ENCODE measurements around the gene FANCM. TPM values are rescaled to one million over a fixed set of nuclear protein-coding genes. Genes with fewer than 3 reads are reported as not detected.
"Not testable (repeated sequence)": the region's sequence is repeated elsewhere in the genome, so short reads cannot be mapped to it uniquely, and the experiment has no call there.

Gene FANCM
- polyA plus RNA-seq (2013, experiment 1 of 2; ENCODE audit: insufficient read length) = 3.5 TPM
- 5.3 TPM for polyA plus RNA-seq (2013, experiment 2 of 2; ENCODE audit: insufficient read length)

- DNase-seq = peak; percentile 98
These were observed at the start of gene FANCM for GRCh38 chr14:45135659-45136395. FANCM (plus strand) TSS chr14:45135930; CDS start chr14:45136032, 102 bp downstream.

GRCh38 chr14:45089813-45090212 is 45.9 kb upstream of the FANCM start:
- no peak for DNase-seq

DNA sequence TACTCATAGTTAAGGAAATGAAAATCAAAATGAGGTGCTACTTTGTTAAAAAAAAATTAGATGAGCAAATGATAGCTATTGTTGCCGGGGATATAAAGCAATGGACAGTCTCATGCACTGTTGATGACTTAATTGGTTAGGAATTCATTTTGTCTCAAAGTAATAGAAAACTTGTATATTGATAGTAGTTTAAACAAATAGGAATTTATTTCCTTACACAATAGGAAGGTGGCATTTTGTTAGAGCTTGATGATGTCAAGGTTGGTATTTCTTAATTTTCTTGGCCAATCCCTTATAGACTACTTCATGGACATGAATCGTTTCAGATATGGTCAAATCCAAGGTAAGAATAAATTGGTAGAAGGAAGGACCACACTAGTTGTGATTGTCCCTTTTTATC is 44.0 kb upstream of the FANCM start:
- peak; percentile 22 for DNase-seq

DNA sequence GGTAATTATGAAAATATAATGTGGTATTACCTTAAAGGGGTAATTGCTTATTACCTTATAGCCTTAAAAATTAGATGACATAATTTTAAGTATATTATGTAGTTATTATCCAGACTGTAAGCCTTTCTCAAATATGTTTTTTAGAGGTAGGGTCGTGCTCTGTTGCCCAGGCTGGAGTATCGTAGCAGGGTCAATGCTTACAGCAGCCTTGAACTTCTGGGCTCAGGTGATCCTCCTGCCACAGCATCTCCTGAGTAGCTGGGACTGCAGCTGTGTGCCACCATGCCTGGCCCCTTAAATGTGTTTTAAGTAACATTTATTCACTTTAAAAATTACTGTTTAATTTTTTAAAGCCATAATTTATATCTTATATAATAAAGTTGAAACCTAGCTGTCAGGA is 41.5 kb upstream of the FANCM start:
- no peak for DNase-seq

GRCh38 chr14:45095143-45095542 is 40.6 kb upstream of the FANCM start:
- DNase-seq = no peak

- no peak for DNase-seq
These were observed 39.5 kb upstream of the FANCM start for GRCh38 chr14:45096218-45096617.

DNA sequence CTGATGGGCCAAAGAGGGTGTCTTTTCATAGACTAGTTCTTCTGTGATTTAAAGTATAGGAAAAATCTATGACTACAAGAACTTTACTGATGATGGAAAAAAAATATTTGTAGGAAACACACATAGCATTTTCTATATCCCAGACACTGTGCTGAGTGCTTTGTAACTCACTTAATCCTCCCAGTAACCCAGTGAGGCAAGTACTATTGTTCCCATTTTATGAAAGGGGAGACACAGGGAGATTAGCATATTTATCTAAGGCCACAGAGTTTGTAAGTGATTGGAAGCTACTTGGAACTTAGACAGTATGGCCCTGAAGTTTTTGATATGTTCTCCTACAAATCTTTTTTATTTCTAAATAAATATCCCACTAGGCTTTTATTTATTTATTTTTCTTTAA is 31.9 kb upstream of the FANCM start:
- DNase-seq = no peak

GRCh38 chr14:45104561-45104960 is 31.2 kb upstream of the FANCM start:
- DNase-seq = no peak

DNA sequence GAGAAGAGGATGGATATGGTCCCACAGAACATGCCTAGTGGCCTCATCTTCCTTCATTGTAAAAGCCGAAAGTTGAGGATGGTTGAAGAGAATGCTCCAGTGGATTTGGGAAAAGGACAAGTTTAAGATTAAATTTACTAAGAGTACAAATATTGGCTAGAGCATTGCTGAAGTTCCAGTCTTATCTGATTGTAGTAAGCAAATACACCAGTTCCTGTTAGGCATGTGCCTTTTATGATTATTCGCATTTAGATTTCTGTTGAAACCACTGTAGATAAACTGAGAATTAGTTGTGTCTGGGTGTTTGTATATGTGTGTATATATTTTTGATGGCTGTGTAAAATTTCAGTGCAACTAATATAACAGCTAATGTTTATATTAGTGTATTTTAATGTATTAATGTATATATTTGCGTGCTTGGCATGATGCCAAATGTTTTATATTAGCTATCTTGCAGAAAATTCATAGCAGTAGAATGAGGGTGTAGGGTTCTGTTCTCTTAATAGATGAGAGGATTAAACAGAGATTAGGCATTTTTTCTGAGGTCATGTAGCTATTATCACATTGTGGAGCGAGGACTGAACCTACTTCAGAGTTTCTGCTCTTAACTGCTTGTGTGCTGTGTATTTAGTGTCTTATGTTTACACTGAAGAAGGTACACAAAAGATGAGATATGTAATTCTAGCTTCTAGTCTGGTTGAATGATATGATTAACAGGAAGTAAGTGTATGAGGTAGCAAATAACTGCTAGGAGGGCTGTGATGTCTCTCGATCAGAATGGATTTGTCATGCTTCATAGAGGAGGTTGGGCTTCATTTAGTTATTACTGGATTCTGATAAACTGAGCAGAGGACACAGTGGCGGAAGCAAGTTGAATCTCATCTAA is 22.6 kb upstream of the FANCM start:
- no peak for DNase-seq

- no peak for DNase-seq
These were observed 21.4 kb upstream of the FANCM start for GRCh38 chr14:45114327-45114726.

DNA sequence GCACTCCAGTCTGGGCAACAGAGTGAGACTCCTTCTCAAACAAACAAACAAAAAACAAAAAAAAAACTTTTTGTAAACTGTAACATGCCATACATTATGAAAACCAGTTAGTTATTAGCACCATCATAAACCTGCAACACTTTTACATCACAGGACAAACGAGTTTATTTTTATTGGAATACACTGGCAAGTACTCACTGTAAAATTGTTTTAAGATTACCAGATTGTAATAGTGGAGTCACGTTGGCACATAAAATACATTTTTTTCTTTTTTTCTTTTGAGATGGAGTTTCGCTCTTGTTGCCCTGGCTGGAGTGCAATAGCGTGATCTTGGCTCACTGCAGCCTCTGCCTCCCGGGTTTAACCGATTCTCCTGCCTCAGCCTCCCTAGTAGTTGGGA is 17.1 kb upstream of the FANCM start:
- no peak for DNase-seq

DNA sequence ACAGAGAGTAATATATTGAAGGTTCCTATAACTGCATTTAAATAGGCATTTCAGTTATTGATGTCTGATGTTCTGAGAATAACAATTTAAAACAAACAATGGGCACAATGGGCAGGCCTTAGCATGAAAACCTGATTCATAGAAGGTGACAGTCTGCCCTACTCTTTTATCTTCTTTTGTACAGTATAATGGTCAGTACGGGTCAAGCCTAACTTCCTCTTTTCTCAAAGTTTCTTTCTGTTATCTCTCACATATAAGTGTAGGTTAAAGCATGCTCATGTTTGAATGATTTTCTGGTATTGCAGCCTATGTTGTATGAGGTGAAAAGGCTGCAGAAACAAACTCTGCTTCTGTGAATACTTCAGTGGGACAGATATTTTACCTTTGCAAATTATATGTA is 15.6 kb upstream of the FANCM start:
- DNase-seq = no peak

- DNase-seq = no peak
These were observed 12.5 kb upstream of the FANCM start for GRCh38 chr14:45123271-45123670.

- DNase-seq = no peak
These were observed 10.0 kb upstream of the FANCM start for GRCh38 chr14:45125754-45126153.

- no peak for DNase-seq
These were observed 6.6 kb upstream of the FANCM start for GRCh38 chr14:45128963-45129629.

DNA sequence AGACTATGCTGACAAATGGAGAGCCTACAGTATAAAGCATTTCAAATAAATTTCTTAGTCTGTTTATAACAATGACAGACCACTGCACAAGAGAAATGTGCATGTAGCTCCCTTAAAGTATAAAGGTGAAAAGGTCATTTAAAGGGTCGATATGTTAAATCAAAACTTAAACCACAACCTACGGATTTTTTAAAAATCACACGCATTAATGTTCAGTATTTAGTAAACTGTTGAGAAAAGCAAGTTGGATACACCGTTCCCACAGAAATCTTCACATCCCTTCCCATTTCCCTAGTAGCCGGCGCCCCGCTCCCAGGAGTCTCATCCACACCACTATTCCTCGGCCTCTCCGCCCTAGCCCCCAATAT is 2.1 kb upstream of the FANCM start:
- DNase-seq = no peak

GRCh38 chr14:45134051-45134958 is 1.4 kb upstream of the FANCM start, which contains the start of gene FKBP3:
FKBP3 (minus strand) TSS chr14:45134481; CDS start chr14:45134456, 25 bp downstream.
- peak; percentile 100 for DNase-seq

GRCh38 chr14:45135156-45135555 is 574 bp upstream of the FANCM start:
- DNase-seq = peak; percentile 14

- no peak for DNase-seq
These were observed 669 bp downstream of the FANCM start for GRCh38 chr14:45136399-45136798.

DNA sequence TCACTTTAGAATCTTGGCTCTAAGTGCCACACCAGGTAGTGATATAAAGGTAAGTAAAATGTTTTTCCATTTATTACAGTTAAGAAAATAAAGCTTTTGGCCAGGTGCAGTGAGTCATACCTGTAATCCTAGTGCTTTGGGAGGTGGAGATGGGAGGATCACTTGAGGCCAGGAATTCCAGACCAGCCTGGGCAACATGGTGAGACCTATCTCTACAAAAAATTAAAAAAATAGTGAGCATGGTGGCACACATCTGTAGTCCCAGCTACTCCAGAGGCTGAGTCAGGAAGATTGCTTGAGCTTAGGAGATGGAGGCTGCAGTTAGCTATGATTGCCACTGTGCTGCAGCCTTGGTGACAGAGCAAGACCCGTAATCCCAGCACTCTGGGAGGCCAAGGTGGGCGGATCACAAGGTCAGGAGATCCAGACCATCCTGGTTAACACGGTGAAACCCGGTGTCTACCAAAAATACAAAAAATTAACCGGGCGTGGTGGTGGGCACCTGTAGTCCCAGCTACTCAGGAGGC is 5.0 kb downstream of the FANCM start:
- no peak for DNase-seq

DNA sequence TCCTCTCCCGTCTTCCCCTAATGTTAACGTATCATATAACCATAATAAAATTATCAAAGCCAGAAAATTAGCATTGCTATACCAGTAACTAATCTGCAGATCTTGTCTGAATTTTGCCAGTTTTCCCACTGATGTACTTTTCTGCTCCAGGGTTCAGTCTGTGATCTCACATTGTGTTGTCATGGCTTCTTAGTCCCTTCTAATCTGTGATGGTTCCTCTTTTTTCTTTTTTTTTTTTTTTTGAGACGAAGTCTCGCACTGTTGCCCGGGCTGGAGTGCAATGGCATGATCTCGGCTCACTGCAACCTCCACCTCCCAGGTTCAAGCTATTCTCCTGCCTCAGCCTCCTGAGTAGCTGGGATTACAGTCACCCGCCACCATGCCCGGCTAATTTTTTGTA is 6.4 kb downstream of the FANCM start:
- DNase-seq = not testable (repeated sequence)

- DNase-seq = no peak
These were observed 8.9 kb downstream of the FANCM start for GRCh38 chr14:45144658-45145057.
